ENCODE results near the gene CBLL1.

- TF ChIP-seq CTCF (CRISPR knock-in tag; IDR thresholded peaks at IDR 0.05), result no peak
- TF ChIP-seq ZNF639 (CRISPR knock-in tag; conservative IDR thresholded peaks at IDR 0.05), result no peak
- TF ChIP-seq ZBTB8A (CRISPR knock-in tag; IDR thresholded peaks at IDR 0.05; ENCODE audit: borderline replicate concordance, low read depth), result no peak
- no peak for TF ChIP-seq ZNF136 (CRISPR knock-in tag; IDR thresholded peaks at IDR 0.05; ENCODE audit: low read depth)
- no peak for TF ChIP-seq POLR2A (IDR thresholded peaks at IDR 0.05; ENCODE audit: insufficient read depth in 1 of 2, low read depth in 2 of 2, low read length in 2 of 2)
- TF ChIP-seq NFYB (CRISPR knock-in tag; IDR thresholded peaks at IDR 0.05), result no peak
- no peak for TF ChIP-seq BRCA1 (CRISPR knock-in tag; IDR thresholded peaks at IDR 0.05)
- TF ChIP-seq STAT6 (CRISPR knock-in tag; IDR thresholded peaks at IDR 0.05; ENCODE audit: borderline replicate concordance), result no peak
- TF ChIP-seq SIN3A (IDR thresholded peaks at IDR 0.05; ENCODE audit: borderline replicate concordance, low read depth, low read length), result no peak
- TF ChIP-seq ELF1 (CRISPR knock-in tag; IDR thresholded peaks at IDR 0.05), result no peak
Measured at GRCh38 chr7:107708956-107709355, 35.0 kb upstream of the CBLL1 start.

Measured in HepG2 (cell line).